Ishikawa (cell line): ENCODE measurements around the gene SLC6A12.

Experiments used
- CEBPB ChIP-seq: IDR thresholded peaks from 2 replicates; pipeline ENCODE4 v1.6.1; 2012
- CREB1 ChIP-seq: IDR thresholded peaks from 2 replicates; pipeline ENCODE4 v1.6.1; 2012; ENCODE audit warnings: low read depth
- EGR1 ChIP-seq: IDR thresholded peaks from 2 replicates; pipeline ENCODE4 v1.6.1; 2012
- EP300 ChIP-seq: IDR thresholded peaks from 2 replicates; pipeline ENCODE4 v1.6.1; 2012; ENCODE audit warnings: borderline replicate concordance
- FOXM1 ChIP-seq: IDR thresholded peaks from 2 replicates; pipeline ENCODE4 v1.6.1; 2012; ENCODE audit warnings: low read depth, borderline replicate concordance
- MAX ChIP-seq: IDR thresholded peaks from 2 replicates; pipeline ENCODE4 v1.6.1; 2012
- NFIC ChIP-seq: IDR thresholded peaks from 2 replicates; pipeline ENCODE4 v1.6.1; 2012
- RAD21 ChIP-seq: IDR thresholded peaks from 2 replicates; pipeline ENCODE4 v1.6.1; 2012; ENCODE audit warnings: low read depth
- TAF1 ChIP-seq: IDR thresholded peaks from 2 replicates; pipeline ENCODE4 v1.6.1; 2012; ENCODE audit warnings: low read depth, mild to moderate bottlenecking
- TEAD4 ChIP-seq: IDR thresholded peaks from 2 replicates; pipeline ENCODE4 v1.6.1; 2012
- YY1 ChIP-seq: IDR thresholded peaks from 2 replicates; pipeline ENCODE4 v1.6.1; 2012; ENCODE audit warnings: low read depth
- ZBTB7A ChIP-seq: IDR thresholded peaks from 2 replicates; pipeline ENCODE4 v1.6.1; 2012; ENCODE audit warnings: low read depth
- TF ChIP-seq, protein P1 (sequence below): IDR thresholded peaks from 2 replicates; pipeline ENCODE4 v1.6.1; 2012; ENCODE audit warnings: low read depth, mild to moderate bottlenecking

GRCh38 chr12:156945-157344 is 57.0 kb downstream of the SLC6A12 start:
- TF ChIP-seq MAX (no peak), NFIC (no peak), TAF1 (no peak), CEBPB (no peak), RAD21 (no peak), EP300 (no peak), FOXM1 (no peak), CREB1 (no peak), TEAD4 (no peak), YY1 (no peak), EGR1 (no peak), ZBTB7A (no peak)
- TF ChIP-seq, protein P1, sequence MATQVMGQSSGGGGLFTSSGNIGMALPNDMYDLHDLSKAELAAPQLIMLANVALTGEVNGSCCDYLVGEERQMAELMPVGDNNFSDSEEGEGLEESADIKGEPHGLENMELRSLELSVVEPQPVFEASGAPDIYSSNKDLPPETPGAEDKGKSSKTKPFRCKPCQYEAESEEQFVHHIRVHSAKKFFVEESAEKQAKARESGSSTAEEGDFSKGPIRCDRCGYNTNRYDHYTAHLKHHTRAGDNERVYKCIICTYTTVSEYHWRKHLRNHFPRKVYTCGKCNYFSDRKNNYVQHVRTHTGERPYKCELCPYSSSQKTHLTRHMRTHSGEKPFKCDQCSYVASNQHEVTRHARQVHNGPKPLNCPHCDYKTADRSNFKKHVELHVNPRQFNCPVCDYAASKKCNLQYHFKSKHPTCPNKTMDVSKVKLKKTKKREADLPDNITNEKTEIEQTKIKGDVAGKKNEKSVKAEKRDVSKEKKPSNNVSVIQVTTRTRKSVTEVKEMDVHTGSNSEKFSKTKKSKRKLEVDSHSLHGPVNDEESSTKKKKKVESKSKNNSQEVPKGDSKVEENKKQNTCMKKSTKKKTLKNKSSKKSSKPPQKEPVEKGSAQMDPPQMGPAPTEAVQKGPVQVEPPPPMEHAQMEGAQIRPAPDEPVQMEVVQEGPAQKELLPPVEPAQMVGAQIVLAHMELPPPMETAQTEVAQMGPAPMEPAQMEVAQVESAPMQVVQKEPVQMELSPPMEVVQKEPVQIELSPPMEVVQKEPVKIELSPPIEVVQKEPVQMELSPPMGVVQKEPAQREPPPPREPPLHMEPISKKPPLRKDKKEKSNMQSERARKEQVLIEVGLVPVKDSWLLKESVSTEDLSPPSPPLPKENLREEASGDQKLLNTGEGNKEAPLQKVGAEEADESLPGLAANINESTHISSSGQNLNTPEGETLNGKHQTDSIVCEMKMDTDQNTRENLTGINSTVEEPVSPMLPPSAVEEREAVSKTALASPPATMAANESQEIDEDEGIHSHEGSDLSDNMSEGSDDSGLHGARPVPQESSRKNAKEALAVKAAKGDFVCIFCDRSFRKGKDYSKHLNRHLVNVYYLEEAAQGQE = no peak
